HG03439 (cell line): Measurements from ENCODE around the gene IL2.

Experiments used
- ATAC-seq: cut with Tn5 transposase; IDR thresholded peaks from one replicate; pipeline ENCODE4 v1.9.1; 2021; ENCODE audit warnings: mild to moderate bottlenecking, moderate library complexity; ENCODE audit not compliant: unreplicated experiment

The IL2 gene

DNA sequence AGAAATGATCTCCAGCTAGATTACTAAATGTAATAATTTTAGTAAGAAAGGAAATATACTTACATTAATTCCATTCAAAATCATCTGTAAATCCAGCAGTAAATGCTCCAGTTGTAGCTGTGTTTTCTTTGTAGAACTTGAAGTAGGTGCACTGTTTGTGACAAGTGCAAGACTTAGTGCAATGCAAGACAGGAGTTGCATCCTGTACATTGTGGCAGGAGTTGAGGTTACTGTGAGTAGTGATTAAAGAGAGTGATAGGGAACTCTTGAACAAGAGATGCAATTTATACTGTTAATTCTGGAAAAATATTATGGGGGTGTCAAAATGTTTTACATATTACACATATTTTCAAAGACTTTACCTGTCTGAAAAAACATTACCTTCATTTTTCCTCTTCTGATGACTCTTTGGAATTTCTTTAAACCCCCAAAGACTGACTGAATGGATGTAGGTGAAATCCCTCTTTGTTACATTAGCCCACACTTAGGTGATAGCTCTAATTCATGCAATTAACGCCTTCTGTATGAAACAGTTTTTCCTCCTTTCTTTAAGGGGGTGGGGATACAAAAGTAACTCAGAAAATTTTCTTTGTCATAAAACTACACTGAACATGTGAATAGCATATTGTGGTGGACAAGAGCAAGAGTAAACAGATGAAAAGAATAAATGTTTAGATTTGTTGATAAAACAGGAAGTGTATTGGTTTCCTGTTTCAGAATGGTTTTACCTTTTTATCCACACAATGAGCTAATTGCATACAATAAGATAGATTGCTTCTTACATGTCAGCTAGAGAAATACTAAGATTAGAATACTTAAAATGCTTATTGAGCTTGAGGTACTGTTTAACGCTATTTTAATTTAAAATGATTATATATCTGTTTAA is at the start of gene IL2:
Gene IL2 (minus strand): TSS at position 495 of the 886 bp plus-strand sequence. CDS start 285 bp downstream, at position 210.
- ATAC-seq, result no peak

DNA sequence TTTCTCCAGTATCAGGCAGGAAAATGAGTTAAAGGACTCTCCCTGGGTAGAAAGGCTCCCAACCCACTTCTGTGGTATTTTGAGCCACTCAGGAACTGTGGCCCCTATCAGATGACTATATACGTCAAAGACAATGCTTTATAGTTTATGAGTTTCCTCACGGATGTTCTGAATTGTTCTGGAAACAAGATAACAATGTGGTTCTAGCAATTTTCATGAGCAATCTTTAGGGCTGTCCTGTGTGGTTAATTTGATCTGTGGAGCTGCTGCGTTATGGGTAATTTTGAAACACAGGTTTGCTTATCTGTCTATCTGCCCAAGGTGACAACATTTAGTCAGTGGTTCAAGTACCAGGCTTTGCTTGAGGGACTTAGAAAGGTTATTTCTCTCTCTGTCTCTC is 46.7 kb upstream of the IL2 start:
- ATAC-seq, result no peak

DNA sequence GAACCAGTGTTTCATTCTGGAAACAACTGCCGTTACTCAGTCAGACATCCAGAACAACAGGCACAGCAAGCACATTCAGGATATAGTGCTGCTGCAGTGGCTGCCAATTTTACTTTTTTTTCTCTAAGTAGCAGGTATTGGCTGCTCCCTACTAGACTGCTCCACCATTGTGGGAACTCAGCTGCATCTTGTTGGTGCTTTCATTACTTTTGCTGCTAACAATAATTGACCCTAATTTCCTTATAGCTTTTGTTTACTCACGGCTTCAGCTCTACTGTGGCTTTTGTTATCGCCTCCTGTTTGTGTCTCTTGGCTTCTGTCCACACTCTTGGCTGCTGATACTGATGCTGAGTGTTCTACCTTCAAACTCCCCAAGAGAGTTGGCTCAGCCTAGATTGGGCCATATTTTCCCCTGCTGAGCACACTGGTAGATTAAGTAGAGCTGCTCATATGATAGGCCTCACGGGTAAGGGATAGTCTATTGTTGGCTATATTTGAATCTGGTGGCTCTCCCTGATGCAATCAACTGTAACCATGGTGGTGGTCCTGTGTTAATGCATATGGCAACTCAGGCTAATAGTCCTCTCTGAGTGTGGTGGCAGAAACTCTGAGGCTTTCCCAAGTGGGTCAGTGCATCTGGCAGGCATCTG is 44.5 kb upstream of the IL2 start:
- no peak for ATAC-seq

DNA sequence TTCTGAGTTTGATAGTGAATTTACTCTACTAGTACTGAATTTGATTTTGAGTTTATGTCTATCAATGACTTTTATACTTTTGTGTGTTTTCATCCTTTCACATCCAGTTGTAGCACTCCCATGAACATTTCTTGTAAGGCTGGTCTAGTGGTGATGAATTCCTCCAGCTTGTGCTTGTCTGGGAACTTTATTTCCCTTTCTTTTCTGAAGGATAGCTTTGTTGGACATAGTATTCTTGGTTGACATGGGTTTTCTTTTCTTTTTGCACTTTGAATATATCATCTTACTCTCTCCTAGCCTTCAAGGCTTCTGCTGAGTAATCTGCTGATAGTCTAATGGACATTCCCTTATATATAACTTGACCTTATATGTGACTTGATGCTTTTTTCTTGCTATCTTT is 32.5 kb upstream of the IL2 start:
- ATAC-seq, result no peak

DNA sequence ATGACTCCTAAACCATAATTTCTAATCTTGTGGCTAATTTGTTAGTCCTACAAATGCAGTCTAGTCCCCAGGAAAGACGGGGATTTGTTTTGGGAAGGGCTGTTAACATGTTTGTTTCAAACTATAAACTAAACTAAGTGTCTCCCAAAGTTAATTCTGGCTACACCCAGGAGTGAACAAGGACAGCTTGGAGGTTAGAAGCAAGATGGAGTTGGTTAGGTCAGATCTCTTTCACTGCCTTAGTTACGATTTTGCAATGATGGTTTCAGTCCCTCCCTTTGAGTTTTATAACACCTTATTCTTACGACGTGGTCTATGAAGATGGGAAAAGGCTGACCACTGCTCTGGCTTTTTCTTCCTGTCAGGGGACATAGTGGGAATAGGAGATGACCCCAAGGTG is 27.0 kb upstream of the IL2 start:
- ATAC-seq, result no peak

DNA sequence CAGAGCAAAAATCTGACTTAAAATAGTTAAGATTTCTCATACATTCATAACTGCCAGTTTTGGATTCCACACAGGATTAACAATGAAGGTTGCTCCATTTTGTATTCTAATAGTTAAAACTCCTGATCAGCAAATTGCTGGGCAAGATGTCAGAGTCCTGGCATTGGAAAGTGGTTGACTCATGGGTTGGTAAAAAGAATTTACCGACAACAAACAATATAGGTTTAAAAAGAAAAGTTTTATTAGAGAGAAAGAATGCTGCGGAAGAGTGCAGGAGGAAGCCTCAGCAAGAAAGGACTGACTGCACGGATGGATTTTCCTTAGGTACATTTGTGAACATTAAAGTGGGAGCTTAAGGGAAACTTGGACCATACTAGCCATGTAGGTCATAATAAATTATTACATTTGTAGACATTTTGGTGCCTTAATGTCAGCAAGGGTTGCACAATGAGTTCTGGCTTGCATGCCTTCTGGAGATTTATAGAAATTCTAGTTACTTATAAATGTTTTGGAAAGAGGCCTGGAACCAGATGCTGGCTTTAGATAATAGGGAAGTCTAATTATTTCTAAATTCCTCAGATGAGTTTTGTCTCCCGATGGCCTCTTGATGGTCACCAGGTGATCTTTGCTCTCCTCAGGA is 25.4 kb upstream of the IL2 start:
- no peak for ATAC-seq

DNA sequence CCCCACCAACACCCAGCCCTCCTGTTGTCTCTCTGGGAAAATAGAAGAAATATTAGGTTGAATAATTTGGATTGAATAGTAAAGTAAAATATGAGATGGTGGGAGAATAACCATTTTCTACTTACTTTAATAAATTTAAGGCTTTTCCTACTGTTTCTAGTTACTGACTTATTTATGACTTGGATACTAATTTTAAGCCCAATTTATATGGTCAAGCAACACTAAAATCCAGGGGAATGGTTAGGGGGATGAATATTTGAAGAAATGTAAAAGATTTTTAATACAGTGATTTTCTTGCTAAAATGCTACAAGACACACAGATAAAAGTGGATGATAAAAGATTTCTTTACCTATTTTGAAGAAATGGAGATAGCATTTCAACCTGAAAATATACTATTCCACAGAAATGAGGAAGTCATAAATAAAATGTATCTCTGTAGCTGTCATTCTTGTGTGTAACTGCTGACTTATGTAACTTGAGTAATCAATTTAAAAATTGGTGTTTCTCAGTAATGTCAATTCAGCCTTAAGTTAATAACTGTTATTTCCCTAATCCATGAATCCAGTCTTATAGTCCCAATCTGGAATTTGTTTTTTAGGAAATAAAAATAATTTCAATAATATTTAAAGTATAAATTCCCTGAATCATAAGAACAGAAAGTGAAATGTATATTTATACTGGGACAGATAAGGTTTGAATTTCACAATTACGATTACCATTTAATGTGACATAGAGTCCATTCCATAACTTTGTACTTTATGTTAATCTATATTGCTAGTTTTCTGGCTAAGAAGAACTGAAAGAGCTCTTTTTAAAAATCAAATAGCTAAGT is 24.3 kb upstream of the IL2 start:
- no peak for ATAC-seq

DNA sequence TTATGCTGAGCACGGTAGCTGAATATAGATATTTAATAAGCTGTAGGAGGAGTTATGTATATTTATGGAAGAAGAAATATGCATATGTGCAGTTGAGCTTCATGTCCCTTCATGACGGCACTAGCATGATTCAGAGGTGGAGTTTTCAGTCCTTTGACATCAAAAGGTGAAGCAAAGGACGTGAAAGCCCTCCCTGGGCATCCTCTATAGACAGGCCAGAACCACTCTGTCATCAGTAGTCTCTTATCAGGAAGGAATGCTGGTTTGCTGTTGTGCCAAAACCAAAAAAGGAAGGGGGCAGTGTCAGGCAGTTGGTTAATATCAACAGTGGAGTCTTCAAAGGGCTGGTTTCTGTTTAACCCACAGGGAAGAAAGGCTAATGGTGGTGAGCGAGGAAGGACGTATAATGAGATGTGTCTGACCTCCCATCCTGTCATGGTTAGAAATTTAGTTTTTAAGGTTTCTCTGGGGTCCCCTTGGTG is 23.5 kb upstream of the IL2 start:
- ATAC-seq, result no peak

DNA sequence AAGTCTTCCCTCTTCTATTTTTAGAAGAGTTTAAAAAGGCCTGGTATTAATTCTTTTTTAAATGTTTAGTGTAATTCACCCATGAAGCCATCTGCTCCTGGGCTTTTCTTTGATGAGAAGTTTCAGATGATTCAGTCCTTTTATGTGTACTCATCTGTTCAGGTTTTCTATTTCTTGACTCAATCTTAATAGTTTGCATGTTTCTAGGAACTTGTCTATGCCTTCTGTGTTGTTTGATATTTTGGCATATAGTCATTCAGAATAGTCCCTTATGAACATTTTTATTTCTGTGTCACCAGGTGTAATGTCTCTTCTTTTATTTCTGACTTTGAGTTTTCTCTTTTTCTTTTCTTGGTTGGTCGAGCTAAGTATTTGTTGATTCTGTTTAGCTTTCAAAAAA is 20.2 kb upstream of the IL2 start:
- ATAC-seq, result no peak

DNA sequence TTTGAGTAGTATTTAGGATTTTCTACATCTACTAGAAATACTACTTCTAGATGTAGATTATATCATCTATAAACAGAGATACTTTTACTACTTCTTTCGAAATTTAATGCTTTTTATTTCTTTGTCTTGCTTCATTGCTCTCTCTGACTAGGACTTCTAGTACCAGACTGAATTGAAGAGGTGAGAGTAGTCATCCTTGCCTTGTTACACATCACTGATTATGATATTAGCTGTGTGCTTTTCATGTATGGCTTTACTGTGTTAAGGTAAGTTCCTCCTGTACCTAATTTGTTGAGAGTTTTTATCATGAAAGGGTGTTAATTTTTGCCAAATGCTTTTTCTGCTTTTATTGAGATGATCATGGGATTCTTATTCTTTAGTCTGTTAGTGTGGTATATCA is 19.6 kb upstream of the IL2 start:
- ATAC-seq, result no peak

DNA sequence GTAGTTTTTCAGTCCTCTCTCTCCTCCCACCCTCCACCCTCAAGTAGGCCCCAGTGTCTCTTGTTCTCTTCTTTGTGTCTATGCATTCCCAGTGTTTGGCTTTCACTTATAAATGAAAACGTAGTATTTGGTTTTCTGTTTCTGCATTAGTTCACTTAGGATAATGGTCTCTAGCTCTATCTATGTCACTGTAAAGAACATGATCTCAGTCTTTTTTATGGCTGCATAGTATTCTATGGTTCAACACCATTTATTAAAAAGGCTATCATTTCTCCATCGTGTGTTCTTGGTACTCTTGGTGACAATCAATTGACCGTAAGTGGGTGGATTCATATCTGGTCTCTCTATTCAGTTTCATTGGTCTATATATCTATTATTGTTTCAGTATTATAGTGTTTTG is 18.7 kb upstream of the IL2 start:
- ATAC-seq, result no peak

DNA sequence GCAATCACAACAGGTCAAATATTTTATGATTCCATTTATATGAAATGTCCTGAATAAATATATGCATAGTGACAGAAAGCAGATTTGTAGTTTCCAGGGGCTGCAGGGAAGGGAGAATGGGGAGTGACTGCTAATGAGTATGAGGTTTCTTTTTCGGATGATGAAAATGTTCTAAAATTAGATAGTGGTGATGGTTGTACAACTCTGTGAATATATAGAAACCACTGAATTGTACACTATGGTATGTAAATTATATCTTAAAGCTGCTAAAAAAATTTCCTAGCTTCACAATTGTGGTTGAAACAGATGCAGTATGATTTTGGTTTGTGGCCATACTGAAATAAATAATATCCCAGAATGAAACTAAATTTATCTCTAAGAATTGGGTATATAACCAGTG is 12.9 kb upstream of the IL2 start:
- ATAC-seq, result no peak

DNA sequence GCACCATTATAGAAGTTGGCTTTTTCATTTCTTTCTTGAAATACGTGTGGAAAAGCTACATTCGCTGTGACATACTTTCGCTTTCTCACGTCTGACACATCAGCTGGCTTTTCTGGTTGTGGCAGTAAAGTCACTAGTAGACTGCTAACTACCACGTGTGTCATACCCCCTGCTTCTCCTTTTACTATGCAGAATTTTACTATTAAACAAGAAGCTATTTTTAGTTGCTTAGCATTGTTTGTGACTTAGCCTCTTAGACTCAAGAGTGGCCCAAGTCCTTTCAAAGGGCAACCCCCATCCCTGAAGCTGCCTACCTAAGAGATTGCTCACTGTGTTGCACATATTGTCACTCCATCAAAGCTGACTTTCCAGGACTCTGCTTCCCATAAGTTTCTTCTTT is 2.1 kb upstream of the IL2 start:
- ATAC-seq, result peak; percentile 86

DNA sequence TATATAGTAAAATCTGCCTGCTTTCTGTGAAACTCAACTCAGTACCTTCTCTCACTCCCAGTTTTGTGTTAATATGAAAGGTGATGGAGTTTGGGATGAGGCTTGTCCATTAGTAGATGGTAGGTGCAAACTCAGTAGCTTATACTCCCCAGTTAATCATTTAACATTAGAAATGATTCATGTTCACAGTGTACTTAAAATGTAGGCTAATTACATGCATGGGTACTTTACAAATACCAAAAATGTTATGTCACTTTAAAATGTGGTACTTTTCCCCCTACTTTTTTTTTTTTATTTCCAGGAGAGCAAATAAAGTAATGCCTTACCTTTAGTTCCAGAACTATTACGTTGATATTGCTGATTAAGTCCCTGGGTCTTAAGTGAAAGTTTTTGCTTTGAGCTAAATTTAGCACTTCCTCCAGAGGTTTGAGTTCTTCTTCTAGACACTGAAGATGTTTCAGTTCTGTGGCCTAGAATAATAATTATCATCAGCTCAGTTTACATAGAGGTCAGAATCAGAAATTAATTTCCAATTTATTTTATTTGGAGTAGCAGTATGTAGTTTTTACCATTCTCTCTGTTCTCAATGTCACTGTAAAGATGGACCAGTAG is 3.0 kb downstream of the IL2 start:
- ATAC-seq, result no peak

DNA sequence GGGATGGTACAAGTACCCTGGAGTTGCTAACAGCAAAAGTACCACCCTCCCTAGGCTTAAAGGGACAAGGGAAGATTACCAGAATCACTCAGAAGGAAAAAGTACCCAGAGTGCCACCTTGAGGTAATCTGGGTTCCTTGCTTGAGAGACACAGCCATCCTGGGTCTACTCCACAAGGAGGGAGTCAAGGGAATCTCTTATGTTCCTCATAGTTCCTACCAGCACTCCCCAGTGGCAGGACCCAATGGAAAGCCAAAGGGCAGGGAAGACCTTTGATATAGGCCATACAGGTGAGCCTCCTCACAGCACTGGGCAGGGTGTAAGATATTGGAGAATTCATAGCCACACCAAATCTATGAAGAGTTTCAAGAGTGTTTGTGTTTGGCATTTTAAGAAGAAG is 5.7 kb downstream of the IL2 start:
- no peak for ATAC-seq

DNA sequence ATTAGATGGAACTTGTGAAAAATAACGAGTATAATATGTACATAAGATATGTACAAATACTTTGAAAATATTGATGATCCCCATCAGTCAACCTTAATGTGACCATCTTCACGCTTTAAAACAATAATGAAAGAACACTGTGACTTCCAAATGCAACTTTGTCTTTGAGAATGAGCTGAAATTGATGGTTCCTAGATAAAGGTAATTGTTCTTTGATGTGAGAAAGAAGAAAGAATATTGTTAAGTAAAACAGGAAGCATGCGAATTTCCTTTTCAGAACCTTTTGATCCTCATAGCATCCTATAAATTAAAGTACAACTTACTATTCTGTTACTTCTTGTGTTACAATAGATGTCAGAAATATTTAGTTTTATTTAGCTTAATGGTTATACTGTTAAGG is 22.2 kb downstream of the IL2 start:
- no peak for ATAC-seq

DNA sequence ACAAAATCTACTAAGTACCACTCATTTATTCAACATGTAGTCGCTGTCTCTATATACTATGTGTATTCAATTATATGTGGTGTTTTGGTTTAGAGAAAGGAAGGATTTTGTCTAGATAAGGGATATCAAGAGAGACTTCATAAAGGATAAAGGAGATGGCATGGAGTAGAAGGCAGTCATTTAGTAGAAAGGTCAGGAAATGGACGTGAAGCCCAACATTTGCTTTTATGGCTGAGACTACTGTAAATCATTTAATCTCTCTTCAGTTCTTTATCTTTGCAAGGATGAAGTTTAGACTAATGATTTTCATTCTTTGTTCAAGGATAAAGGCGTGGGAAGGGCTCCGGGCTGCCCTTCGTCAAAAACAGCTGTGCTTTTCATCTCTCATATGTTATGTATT is 25.2 kb downstream of the IL2 start:
- no peak for ATAC-seq

DNA sequence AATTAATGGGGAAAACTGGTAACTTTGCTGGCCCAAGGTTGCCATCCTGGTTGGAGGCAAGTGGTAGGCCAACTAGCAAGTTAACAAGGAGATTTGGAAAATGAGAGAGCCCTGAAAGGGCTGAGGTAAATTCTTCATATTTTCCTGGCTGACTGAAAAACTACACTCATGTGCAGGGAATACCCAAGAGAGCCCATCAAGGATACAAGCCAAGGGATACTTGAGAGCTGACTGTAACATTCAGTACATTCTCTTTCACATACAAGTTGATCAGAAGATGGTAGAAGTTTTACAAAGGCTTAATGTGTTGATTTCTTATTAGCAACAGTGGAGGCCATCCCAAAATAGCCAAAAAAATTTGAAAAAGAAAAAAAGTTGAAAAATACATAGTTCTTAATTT is 33.3 kb downstream of the IL2 start:
- ATAC-seq, result no peak

DNA sequence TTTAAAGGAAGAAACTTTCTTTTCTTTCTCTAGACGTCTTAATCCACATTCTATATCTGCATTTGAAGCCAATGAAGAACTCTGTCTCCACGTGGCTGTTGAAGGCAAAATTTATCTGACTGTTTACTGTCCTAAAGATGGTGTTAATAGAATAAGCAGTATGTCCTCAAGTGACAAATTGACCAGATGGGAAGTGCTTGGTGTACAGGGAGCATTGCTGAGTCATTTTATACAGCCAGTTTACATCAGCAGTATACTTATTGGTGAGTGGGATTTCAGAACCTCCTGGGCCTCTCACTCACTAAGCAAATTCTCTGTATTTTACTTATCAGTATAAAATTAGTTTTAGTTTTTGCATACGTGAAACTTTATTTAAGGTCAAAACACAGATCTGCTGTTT is 44.0 kb downstream of the IL2 start:
- ATAC-seq, result no peak

DNA sequence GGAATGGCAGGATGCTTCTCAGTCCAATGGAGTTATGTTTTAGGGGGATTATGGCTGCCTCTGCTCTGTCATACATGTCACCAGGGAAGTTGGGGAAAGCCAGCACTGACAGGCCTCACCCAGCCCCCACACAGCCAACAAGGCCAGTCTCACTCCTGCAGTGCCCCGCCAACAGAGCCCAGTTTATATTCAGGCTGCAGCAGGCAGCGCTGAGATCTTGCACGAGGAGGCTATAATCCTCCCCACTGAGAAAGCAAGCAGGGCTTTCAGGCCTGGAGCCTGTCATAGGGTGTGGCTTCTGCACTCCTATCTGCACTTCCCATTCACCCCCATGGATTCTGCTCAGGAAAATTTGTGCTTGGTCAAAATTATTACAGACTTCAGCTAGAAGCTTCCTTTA is 52.7 kb downstream of the IL2 start:
- no peak for ATAC-seq
